ENCODE measurements around the gene TTPAL. TPM values are rescaled to one million over a fixed set of nuclear protein-coding genes. Genes with fewer than 3 reads are reported as not detected.

The TTPAL gene
- total RNA-seq, 8 experiments from 2014 or later, result 7.1 to 18.9 (median 11.9) TPM

GRCh38 chr20:44448753-44449546 lies 26.7 kb upstream of the TTPAL start:
- 0 to 88% (median 74%) methylated on average over 1 to 5 of the region's 9 CpGs; no CpG with 5 or more reads in 5 of the 10 experiments for WGBS, 10 experiments
- Histone ChIP-seq H3K4me1 (replicated peaks in 1 of 2) (no peaks in the 10 kb centered on the region), H3K4me3 (no peak overlapping the region)

GRCh38 chr20:44449864-44450263 lies 25.8 kb upstream of the TTPAL start:
- in situ Hi-C loops (cut with MboI; ENCODE audit: low pct_unique_long_range_greater_than_20kb in 2 of 9, low sequenced_read_pairs in 9 of 9, unreplicated experiment in 9 of 9), result loop anchor here in 3 of 9 experiments (10.0 to 25.0 kb wide), 2 partner anchors 235 to 238 kb away; partner anchors contain the start of gene OSER1 (in 3 of the 3)
- ATAC-seq (replicated peaks in 6 of 8), result no peak
- H3K27ac ChIP-seq, result no peak overlapping the region
- no peaks in the 10 kb centered on the region for H3K4me1 ChIP-seq (replicated peaks in 1 of 2)
- no peak overlapping the region for H3K4me3 ChIP-seq
- whole genome bisulfite sequencing, 10 experiments, result 72 to 96% (median 87%) methylated on average over 1 to 5 of the region's 7 CpGs; no CpG with 5 or more reads in 4 of the 10 experiments

More at GRCh38 chr20:44448753-44449546, 26.7 kb upstream of the TTPAL start:
- H3K27ac ChIP-seq, result no peak overlapping the region
- peak in 3 of 8 experiments; percentile 50 to 72 (median 64) for ATAC-seq (replicated peaks in 6 of 8)
- in situ Hi-C loops (cut with MboI; ENCODE audit: low pct_unique_long_range_greater_than_20kb in 2 of 9, low sequenced_read_pairs in 9 of 9, unreplicated experiment in 9 of 9), result no loop called here

GRCh38 chr20:44450281-44450889 lies 25.3 kb upstream of the TTPAL start:
- no peaks in the 10 kb centered on the region for H3K4me1 ChIP-seq (replicated peaks in 1 of 2)
- H3K27ac ChIP-seq, result no peak overlapping the region
- no peak overlapping the region for H3K4me3 ChIP-seq
- in situ Hi-C loops (cut with MboI; ENCODE audit: low pct_unique_long_range_greater_than_20kb in 2 of 9, low sequenced_read_pairs in 9 of 9, unreplicated experiment in 9 of 9), result loop anchor here in 3 of 9 experiments (10.0 to 25.0 kb wide), 2 partner anchors 236 to 238 kb away; partner anchors contain the start of gene OSER1 (in 3 of the 3)
- no peak for ATAC-seq (replicated peaks in 6 of 8)
- 0 to 80% (median 58%) methylated on average over 1 to 3 of the region's 3 CpGs; no CpG with 5 or more reads in 5 of the 10 experiments for WGBS, 10 experiments

- H3K27ac ChIP-seq, result no peak overlapping the region
- in situ Hi-C loops (cut with MboI; ENCODE audit: low pct_unique_long_range_greater_than_20kb in 2 of 9, low sequenced_read_pairs in 9 of 9, unreplicated experiment in 9 of 9), result loop anchor here in 3 of 9 experiments (10.0 to 25.0 kb wide), 2 partner anchors 236 to 239 kb away; partner anchors contain the start of gene OSER1 (in 3 of the 3)
- ATAC-seq (replicated peaks in 6 of 8), result no peak
- WGBS, 10 experiments, result 33 to 100% (median 63%) methylated on average over 2 to 5 of the region's 7 CpGs; no CpG with 5 or more reads in 4 of the 10 experiments
- no peaks in the 10 kb centered on the region for H3K4me1 ChIP-seq (replicated peaks in 1 of 2)
- H3K4me3 ChIP-seq, result no peak overlapping the region
These were observed 24.7 kb upstream of the TTPAL start for GRCh38 chr20:44450903-44451450.

- no peaks in the 10 kb centered on the region for H3K4me1 ChIP-seq (replicated peaks in 1 of 2)
- no peak overlapping the region for H3K4me3 ChIP-seq
- WGBS, 10 experiments, result 52 to 100% (median 79%) methylated on average over 1 to 7 of the region's 7 CpGs; no CpG with 5 or more reads in 1 of the 10 experiments
- H3K27ac ChIP-seq, result no peak overlapping the region
- ATAC-seq (replicated peaks in 6 of 8), result no peak
- in situ Hi-C loops (cut with MboI; ENCODE audit: low pct_unique_long_range_greater_than_20kb in 2 of 9, low sequenced_read_pairs in 9 of 9, unreplicated experiment in 9 of 9), result loop anchor here in 3 of 9 experiments (10.0 to 25.0 kb wide), 2 partner anchors 240 to 242 kb away; partner anchors contain the start of gene OSER1 (in 3 of the 3)
These were observed 21.2 kb upstream of the TTPAL start for GRCh38 chr20:44454306-44454963.

- ATAC-seq (replicated peaks in 6 of 8), result no peak
- in situ Hi-C loops (cut with MboI; ENCODE audit: low pct_unique_long_range_greater_than_20kb in 2 of 9, low sequenced_read_pairs in 9 of 9, unreplicated experiment in 9 of 9), result loop anchor here in 3 of 9 experiments (10.0 to 25.0 kb wide), 2 partner anchors 240 to 243 kb away; partner anchors contain the start of gene OSER1 (in 3 of the 3)
- 21 to 87% (median 63%) methylated on average over 1 to 3 of the region's 3 CpGs; no CpG with 5 or more reads in 1 of the 10 experiments for WGBS, 10 experiments
- H3K4me1 ChIP-seq (replicated peaks in 1 of 2), result no peaks in the 10 kb centered on the region
- H3K27ac ChIP-seq, result no peak overlapping the region
- H3K4me3 ChIP-seq, result no peak overlapping the region
These were observed 20.5 kb upstream of the TTPAL start for GRCh38 chr20:44455126-44455525.

- 0 to 100% (median 90%) methylated on average over 1 to 6 of the region's 8 CpGs; no CpG with 5 or more reads in 4 of the 10 experiments for WGBS, 10 experiments
- in situ Hi-C loops (cut with MboI; ENCODE audit: low pct_unique_long_range_greater_than_20kb in 2 of 9, low sequenced_read_pairs in 9 of 9, unreplicated experiment in 9 of 9), result loop anchor here in 3 of 9 experiments (10.0 to 25.0 kb wide), 2 partner anchors 242 to 244 kb away; partner anchors contain the start of gene OSER1 (in 3 of the 3)
- H3K27ac ChIP-seq, result no peak overlapping the region
- no peak overlapping the region for H3K4me3 ChIP-seq
- H3K4me1 ChIP-seq (replicated peaks in 1 of 2), result no peaks in the 10 kb centered on the region
- ATAC-seq (replicated peaks in 6 of 8), result no peak
These were observed 19.1 kb upstream of the TTPAL start for GRCh38 chr20:44456611-44457010.

GRCh38 chr20:44457016-44457415 lies 18.7 kb upstream of the TTPAL start:
- H3K4me1 ChIP-seq (replicated peaks in 1 of 2), result no peaks in the 10 kb centered on the region
- WGBS, 10 experiments, result 0 to 100% (median 70%) methylated on average over 1 to 6 of the region's 6 CpGs; no CpG with 5 or more reads in 3 of the 10 experiments
- no peak overlapping the region for H3K4me3 ChIP-seq
- in situ Hi-C loops (cut with MboI; ENCODE audit: low pct_unique_long_range_greater_than_20kb in 2 of 9, low sequenced_read_pairs in 9 of 9, unreplicated experiment in 9 of 9), result loop anchor here in 3 of 9 experiments (10.0 to 25.0 kb wide), 2 partner anchors 242 to 245 kb away; partner anchors contain the start of gene OSER1 (in 3 of the 3)
- no peak for ATAC-seq (replicated peaks in 6 of 8)
- H3K27ac ChIP-seq, result no peak overlapping the region

GRCh38 chr20:44459271-44459670 lies 16.4 kb upstream of the TTPAL start:
- Histone ChIP-seq H3K4me1 (replicated peaks in 1 of 2) (no peaks in the 10 kb centered on the region), H3K27ac (no peak overlapping the region), H3K4me3 (no peak overlapping the region)
- in situ Hi-C loops (cut with MboI; ENCODE audit: low pct_unique_long_range_greater_than_20kb in 2 of 9, low sequenced_read_pairs in 9 of 9, unreplicated experiment in 9 of 9), result loop anchor here in 3 of 9 experiments (10.0 to 25.0 kb wide), 2 partner anchors 244 to 247 kb away; partner anchors contain the start of gene OSER1 (in 3 of the 3)
- ATAC-seq (replicated peaks in 6 of 8), result no peak
- WGBS, 10 experiments, result 17 to 100% (median 41%) methylated on average over 1 to 2 of the region's 2 CpGs; no CpG with 5 or more reads in 4 of the 10 experiments

- Histone ChIP-seq H3K4me3 (no peak overlapping the region), H3K27ac (no peak overlapping the region), H3K4me1 (replicated peaks in 1 of 2) (no peaks in the 10 kb centered on the region)
- 0 to 27% (median 11%) methylated on average over 1 to 3 of the region's 3 CpGs; no CpG with 5 or more reads in 3 of the 10 experiments for WGBS, 10 experiments
- in situ Hi-C loops (cut with MboI; ENCODE audit: low pct_unique_long_range_greater_than_20kb in 2 of 9, low sequenced_read_pairs in 9 of 9, unreplicated experiment in 9 of 9), result loop anchor here in 3 of 9 experiments (5.0 to 25.0 kb wide), 2 partner anchors 73 to 248 kb away; partner anchors contain the start of gene OSER1 (in 2 of the 3)
- ATAC-seq (replicated peaks in 6 of 8), result peak in 4 of 8 experiments; percentile 49 to 77 (median 71)
These were observed 14.9 kb upstream of the TTPAL start for GRCh38 chr20:44460795-44461141.

- no peak overlapping the region for H3K4me3 ChIP-seq
- in situ Hi-C loops (cut with MboI; ENCODE audit: low pct_unique_long_range_greater_than_20kb in 2 of 9, low sequenced_read_pairs in 9 of 9, unreplicated experiment in 9 of 9), result loop anchor here in 3 of 9 experiments (5.0 to 25.0 kb wide), 2 partner anchors 74 to 249 kb away; partner anchors contain the start of gene OSER1 (in 2 of the 3)
- no peak for ATAC-seq (replicated peaks in 6 of 8)
- 17 to 91% (median 69%) methylated on average over 1 to 5 of the region's 6 CpGs; no CpG with 5 or more reads in 1 of the 10 experiments for WGBS, 10 experiments
- H3K27ac ChIP-seq, result no peak overlapping the region
- no peaks in the 10 kb centered on the region for H3K4me1 ChIP-seq (replicated peaks in 1 of 2)
These were observed 14.4 kb upstream of the TTPAL start for GRCh38 chr20:44461142-44461802.
